Stimulated activated naive CD4-positive, alpha-beta T cell treated with Interleukin-2 at 50 U/mL for 16 hours (primary cell): Measurements from ENCODE around the gene SH3PXD2A.

Experiments
- DNase-seq: peaks from one replicate; lab custom pipeline; 2025; lab: John Stamatoyannopoulos, UW

SH3PXD2A gene

DNA sequence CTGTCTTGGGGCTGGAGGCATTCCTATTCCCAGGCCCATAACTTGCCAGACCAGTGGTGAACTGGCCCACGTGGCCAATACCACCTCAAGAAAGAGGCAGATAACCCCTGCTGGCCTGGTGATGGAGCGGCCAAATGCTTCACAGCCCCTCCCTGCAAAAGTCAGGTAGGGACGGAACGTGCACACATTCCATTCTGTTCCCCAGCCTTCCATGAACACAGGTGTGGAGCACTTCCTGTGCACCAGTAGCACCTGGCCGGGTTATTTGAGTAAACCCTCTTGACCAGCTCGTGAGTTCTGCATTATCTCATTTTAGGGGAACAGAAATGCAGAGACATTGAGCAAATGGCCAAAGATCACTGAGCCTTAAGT is 134.4 kb downstream of the SH3PXD2A start:
- no peak for DNase-seq

DNA sequence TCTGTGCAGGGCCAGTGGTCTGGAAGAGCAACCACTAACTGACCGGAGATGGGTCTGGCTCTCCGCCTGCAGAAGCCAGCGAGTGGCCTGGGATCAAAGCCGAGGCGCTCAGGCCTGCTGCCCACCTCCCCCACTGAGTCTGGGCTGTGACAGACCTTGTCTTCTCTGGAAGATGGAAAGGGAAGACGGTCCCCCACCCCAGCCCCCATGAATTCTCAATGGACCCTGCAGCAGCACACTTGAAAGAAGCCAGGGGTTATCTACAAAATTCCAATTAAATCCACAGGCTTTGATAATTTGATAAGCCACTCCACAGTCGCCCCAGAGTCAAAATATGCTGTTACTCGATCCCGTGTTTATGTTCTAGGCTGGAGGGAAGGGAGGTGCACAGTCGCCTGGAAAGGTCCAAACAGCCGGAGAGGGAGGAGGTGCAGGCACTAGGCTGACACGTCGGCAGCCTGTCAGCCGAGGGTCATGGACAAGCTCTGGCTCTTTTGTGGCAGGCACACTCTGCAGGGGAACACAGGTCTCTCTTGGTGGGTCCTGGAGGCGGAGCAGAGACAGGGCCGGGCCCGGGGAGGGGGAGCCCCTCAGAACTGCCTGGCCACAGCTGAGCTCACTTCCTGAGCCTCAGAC is 134.9 kb downstream of the SH3PXD2A start:
- no peak for DNase-seq

DNA sequence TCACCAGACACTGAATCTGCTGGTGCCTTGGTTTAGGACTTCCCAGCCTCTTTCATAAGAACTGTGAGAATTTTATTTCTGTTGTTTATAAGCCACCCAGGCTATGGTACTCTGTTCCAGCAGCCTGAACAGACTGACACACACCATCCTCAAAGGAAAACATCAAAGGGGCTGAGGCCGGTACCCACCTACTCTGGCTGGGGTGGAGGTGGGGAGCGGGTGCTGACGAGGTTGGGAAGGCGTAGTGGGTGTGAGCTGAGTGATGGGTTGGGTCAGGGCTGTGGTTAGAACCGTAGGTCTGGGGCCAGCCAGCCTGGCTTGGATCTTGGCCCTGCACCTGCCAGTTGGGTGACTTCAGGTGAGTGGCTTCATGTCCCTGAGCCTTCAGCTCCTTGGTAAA is 136.3 kb downstream of the SH3PXD2A start:
- no peak for DNase-seq

DNA sequence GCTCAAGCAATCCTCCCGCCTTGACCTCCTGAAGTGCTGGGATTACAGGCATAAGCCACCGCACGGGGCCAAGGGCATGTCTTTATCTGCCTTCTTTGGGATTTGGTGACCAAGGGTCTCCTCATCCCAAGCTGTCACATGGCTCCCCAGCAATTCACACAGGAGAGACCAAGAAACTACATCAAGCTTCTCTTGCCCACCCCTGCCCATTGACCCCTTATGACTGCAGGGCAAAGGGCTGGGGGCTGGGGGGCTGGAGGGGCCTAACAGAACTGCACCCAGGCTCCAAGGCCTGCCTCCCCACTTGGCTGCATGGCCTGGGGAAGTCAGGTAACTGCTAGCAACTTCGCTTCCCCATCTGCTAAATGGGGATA is 137.1 kb downstream of the SH3PXD2A start:
- DNase-seq: no peak

DNA sequence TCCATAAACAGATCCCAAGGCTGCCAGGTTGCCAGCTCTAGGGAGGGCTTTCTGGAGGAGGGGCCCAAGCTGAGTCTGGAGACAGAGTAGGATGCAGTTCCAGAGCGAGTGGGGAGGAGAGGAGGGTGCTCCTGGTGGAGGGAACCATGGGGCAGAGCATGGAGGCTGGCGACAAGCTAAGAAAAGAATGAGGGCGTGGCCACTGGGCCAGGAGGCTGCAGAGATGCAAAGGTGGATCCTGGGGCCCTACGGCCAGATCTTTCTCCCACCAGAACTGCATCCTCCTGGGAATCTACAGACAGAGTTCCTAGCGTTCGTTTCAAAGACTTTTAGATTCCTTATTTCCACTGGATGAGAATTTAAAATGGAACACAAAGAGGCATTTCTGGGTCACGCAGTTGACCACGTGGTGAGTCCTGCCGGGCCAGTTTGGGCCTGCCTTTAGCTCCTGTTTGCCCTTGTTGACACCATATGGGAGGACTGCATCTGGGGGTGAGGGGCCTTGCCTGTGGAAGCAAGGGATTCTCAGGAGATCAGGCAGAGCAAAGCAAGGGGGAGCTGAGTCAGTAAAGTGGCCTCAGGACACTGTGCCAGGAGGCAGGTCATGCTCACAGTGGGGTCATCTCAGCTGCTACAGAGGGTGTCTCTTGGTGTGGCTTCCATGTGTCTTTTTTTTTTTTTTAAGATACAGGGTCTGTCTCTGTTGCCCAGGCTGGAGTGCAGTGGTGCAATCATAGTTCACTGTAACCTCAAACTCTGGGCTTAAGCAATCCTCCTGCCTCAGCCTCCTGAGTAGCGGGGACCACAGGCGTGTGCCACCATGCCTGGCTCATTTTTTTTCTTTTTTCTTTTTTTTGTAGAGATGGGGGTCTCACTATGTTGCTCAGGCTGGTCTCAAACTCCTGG is 137.8 kb downstream of the SH3PXD2A start:
- no peak for DNase-seq

DNA sequence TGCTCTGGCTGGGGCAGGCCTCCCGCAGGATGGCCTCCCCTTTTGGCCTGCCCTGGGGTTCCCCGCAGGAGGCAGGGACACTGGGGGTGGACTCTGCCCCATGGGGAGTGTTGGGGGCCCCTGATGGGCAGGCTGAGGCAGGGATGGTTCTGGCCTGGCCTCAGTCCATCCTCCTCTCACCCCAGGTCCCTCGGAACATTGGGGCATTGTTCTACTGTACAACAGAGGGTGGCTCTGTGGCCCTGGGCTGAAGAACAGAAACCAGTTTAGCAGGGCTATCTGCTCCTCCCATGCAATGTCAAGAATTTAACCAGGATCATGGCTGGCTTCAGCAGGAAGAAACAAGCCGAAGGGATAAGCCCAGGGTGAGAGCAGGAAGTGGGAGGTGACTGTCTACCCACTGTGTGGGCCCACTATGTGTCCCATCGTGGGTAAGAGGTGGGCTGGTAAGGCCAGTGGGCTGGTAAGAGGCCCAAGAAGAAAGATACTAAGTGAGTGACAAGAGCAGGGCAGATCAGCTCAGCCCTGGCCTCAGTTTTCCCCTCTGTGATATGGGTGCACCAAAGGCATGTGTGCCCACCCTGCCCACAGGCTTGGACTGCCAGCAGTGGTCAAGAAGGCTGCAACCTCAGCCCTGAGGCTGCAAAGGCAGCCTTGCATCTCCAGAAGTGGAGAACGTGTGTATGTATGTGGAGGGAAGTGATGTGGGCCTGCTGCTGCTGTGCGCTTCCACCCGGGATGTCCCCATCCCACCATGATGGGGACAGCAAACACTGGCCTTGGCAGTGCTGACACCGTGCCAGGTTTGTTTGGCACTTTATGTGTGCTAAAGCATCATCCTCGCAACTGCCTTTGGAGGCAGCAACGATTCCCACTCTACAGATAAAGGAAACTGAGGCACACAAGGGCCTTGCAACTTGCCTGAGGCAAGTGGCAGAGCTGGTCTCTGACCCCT is 138.9 kb downstream of the SH3PXD2A start:
- no peak for DNase-seq

DNA sequence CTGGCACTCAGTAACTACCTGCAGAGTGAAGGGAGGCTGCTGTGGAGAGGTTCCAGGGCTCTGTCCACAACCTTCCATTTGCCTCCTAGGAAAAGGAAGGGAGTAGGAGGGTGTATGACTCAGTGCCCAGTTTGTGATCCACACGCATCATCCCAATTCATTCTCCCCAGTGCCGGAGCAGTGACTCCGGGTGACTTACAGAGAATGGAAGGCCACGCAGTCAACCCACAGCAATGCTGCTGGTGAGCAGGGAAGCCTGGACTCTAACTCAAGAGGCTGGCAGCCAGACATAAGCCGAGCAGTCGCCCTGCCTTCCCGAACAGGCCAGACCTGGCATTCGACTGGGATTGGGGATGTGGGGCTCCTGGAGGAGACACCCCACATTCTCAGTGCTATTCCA is 139.9 kb downstream of the SH3PXD2A start:
- no peak for DNase-seq

DNA sequence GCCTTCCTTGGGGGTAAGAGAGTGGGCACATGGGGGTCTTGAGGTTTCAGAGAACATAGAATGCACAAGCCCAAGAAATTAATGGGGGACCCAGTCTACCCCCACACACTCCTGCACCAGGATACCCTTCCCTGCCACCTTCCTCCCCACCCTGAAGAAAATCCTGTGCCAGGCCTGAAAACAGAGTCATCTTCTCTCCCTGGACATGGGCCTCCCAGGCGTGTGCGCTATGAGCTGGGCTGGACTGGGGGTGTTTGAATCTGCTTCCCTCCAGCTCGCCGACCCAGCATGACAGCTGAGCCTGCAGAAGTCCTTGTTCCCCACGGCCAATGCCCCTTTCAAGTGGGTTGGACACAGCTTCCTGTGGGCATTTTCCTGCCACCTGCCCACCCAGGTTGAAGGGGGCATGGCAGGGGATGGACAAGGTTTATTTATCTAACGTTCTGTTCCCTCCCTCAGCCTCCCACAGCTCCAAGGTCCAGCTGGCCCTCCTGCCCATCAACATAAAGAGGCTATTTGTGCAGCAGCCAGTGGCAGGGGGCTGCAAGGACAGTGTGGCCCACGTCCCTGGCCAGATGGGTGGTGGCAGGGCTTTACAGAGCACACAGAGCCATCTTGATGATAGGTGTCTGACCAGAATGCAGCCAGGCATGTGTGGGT is 141.0 kb downstream of the SH3PXD2A start:
- no peak for DNase-seq

DNA sequence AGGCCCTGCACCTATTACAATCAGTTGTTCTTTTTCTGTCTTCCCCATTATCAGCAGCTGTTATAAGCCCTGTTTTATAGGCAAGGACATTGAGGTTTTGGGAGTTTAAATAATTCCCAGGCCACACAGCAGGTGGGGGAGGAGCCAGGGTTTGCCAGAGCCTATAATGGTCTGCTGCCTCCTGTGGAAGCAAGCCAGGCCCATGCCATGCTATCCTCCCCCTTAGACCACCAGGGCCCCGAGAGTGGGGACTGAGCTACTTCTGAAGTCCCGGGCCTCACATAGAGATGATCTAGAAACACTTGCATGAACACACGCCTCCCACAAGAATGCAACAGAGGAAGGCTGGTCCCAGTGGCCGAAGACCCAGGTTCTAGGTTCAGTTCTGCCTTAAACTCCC is 141.7 kb downstream of the SH3PXD2A start:
- DNase-seq: no peak

DNA sequence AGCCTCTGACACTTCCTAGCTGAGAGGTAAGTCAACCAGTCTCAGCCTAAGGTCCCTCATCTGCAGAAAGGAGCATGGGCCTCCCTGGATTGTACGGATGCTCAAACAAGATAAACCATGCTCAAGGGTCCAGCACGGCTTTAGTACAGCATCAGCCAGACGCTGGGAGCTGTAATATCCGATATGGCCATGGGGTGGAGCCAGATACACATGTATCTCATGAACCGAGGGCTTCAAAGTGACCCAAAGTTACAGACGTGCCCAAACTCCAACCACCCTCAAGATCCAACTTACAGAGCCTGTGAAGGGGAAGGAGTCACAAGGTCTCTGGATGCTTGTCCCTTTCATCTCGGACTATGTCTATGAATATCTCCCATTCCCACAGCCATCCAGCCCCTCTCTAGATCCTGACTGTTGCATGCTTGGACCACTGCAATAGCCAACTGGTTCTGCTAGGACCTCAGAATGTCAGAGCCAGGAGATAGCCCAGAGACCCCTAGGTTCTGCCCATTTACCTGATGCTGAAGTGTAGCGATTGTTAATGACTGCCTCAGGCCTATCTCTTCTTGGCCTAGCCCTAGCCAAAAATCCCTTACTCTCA is 142.4 kb downstream of the SH3PXD2A start:
- DNase-seq: peak; percentile 60

DNA sequence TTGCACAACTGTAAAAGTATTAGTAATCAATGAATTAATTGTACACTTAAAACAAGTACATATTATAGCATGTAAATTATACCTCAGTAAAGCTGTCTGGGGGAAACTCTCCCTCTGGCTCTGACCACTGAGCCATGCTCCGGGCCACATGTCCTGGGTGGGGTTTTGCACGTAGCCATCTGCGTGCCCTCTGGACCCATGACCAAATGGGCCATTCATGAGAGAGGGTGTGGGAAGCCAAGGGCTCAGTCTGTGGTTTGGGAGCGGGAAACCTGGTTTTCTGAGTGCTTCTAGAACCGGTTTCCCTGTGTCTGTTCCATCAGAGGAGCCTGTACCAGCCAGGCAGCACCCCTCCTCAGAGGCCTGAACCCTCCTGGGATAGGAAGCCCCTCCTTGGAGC is 143.2 kb downstream of the SH3PXD2A start:
- DNase-seq: no peak

DNA sequence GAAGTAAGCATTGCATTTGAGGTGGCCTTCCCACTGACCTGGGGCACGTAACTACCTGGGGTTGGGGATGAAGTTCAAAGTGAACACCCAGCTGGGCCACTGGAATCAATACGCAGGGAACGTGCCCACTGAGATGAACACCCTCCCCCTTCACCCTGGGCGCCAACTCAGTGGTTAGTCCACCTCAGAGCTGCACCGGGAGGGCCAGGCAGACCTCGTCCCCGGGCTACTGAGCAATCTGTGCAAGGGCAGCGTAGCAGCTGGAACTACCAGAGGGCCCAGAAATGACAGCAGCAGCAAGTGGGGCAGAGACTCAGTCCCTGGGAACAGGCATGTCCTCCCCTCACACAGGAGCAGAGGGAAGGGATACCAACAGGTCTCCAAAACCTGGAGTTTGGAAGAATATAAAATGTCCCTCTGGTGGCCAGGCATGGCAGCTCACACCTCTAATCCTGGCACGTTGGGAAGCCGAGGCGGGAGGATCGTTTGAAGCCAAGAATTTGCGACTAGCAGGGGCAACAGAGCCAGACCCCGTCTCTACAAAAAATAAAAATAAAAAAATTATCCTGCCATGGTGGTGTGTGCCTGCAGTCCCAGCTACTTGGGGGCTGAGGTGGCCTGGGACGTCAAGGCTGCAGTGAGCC is 143.9 kb downstream of the SH3PXD2A start:
- DNase-seq: no peak

DNA sequence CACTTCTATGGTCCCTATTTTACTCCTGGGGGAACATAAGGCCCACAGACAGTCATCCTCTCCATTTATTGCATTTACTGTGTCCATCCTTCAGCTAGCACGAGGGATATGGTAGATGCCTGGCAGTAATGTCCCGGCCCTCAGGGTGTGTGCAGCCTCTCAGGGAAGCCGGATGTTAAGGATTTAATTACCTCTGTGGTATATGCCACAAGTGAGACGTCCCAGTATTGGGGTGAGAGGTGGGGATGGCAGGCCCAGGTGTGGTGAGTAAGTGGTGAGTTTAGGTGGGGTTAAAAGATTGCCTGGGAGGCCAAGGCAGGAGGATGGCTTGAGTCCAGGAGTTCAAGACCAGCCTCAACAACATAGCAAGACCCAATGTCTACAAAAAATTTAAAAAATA is 144.9 kb downstream of the SH3PXD2A start:
- no peak for DNase-seq

DNA sequence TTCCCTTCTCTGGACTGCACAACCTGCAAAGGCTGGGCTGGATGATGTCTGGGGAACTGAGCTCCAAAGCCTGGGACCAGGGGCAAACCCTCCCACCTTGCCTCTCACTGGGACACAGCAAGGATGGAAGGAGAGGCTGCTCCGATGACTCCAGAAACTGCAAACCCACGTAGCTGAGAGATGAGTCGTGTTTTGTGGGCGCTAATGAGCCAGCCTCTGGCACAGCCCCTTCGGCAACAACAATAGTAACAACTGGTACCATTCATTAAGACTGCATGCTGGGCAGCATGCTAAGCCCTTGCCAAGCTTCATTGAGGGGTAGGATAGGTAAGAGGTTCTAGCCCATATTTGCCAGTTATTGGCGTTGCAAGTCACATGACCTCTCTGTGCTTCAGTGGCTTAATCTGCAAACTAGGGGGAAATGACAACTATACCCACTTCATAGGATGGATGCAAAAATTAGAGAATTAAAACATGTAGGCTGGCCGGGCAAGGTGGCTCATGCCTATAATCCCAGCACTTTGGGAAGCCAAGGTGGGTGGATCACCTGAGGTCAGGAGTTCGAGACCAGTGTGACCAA is 145.9 kb downstream of the SH3PXD2A start:
- DNase-seq: no peak

DNA sequence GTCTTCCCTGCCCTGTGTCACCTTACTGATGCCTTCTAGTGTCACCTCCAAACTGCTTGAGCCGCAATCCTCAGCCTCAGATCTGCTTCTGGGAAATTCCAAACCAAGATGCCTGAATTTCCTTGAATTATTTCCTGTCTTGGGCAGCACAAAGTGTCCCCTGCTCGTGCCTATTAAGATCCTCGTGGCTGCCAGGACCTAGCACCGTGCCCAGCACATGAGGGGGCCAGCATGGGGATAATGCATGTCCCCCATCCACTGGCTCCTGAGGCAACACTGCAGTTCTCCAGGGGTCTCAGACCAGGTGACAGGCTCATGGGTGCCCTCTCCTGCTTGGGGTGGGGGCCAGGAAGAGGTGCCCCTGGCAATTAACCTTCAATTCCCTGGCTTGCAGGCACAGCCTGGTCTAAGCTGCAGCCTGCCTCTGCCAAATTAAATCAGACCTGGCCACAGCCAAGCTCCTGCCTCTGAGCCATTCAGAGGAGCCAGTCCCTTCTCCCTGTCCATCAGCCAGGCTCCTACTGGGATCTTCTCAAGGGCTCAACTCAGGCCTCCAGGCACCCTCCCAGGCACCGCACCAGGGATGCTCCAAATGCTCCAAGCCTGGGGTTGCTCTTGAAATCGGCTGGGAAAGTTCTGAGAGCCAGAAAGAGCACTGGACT is 146.6 kb downstream of the SH3PXD2A start:
- DNase-seq: no peak

DNA sequence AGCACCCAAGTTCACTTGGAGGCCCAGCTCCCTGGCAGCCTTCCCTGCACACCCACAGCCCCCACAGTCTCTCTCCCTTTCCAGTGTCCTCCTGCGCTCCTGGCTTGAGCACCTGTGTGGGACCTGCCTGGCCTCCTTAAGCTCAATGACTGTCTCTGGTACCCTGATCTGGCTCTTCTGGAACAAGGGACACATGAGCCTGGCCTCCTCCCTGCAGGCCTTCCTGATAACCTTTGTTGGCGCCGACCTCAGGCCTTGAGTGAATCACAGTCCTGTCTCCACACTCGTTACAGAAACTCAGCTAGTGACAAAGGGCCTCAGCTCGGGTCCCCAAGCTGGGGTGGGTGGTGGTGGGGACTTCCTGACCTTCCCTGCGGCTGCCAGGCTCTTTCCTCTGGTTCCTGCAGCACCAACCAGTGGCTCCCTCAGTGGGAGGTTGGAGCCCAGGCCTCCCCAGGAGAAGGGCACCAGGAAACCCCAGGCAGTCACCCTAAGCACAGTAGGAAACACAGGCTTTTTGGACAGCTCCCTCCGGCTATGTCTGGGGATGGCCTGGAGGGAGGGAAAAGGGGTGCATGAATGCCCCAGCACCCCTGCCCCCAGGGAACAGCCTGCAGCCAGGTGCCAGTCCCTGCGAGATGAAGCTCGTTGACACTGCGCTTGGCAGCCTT is 147.3 kb downstream of the SH3PXD2A start:
- DNase-seq: no peak

DNA sequence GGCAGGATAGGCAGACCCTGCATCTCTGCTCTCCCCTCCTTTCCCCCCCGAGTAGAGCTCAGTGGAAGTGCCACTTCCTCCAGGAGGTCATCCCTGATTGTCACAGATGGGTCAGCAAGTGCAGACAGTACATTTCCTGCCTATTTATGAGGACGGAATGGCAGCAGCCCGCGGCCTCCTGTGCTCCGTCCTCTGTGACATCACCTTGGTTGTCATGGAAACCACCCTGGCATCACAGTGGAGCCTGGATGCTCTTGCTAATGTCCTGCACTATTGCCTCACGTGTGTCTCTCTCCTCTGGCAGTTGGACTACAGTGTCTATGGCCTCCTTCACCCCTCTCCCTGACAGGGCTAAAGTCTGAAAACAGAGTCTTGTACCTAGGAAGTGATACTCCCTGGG is 148.6 kb downstream of the SH3PXD2A start:
- no peak for DNase-seq

DNA sequence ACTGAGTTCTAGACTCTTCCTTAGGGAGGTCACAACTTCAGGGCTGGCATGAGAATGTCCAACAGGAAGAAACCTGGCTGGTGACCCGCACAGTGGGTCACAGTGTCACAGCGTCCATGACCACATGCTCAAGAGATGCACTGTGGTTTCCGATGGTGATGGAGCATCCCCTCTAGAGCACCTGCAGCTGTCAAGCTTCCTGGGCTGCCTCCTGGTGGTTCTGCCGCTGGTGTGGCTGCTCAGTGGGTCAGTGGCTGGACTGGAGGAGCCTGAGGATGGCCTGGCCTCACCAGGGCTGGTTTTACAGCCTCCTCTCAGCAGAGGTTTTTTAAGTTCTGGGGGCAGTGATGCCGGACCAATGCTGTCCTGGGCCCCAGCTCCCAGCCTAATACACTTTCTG is 149.3 kb downstream of the SH3PXD2A start:
- no peak for DNase-seq
